IMR-90 (cell line): ENCODE data around the gene DCC.

Experiments used
- MXI1 ChIP-seq: IDR thresholded peaks from 2 replicates; pipeline ENCODE4 v1.6.1; 2012; ENCODE audit warnings: low read depth, mild to moderate bottlenecking, low read length, moderate library complexity, borderline replicate concordance
- POLR2A ChIP-seq: IDR thresholded peaks from 2 replicates; pipeline ENCODE4 v1.6.1; 2012; ENCODE audit warnings: mild to moderate bottlenecking, low read depth, low read length
- TF ChIP-seq, protein P1 (sequence below): fragments of 150-350 bp; IDR thresholded peaks from 2 replicates; pipeline ENCODE4 v1.6.1; 2017; ENCODE audit warnings: mild to moderate bottlenecking, antibody characterized with exemption, low read length, low read depth

DNA sequence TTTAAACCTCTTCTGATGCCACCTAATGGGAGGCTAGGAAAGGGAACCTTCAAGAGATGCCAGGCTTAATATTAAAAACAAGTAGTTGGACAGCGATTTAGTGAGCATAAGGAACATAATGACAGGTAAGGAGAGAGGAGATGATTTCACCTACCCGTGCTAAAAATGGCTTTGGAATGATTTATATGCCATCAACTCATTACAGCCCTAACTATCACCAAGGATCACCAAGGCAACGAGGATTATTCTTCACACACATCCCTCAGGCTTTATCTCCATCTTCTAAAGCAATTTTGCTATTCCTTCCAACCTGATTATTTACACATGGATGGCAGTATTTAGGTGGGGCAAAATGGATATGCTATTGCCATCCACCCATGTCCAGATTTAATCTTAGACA is 237.8 kb downstream of the DCC start:
- TF ChIP-seq, protein P1, sequence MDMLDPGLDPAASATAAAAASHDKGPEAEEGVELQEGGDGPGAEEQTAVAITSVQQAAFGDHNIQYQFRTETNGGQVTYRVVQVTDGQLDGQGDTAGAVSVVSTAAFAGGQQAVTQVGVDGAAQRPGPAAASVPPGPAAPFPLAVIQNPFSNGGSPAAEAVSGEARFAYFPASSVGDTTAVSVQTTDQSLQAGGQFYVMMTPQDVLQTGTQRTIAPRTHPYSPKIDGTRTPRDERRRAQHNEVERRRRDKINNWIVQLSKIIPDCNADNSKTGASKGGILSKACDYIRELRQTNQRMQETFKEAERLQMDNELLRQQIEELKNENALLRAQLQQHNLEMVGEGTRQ, result no peak
- TF ChIP-seq MXI1, result no peak
- no peak for TF ChIP-seq POLR2A
